Left ventricle myocardium inferior (tissue), 1 donor: Measurements from ENCODE around the gene EFEMP2. TPM values are rescaled to one million over a fixed set of nuclear protein-coding genes. Genes with fewer than 3 reads are reported as not detected.

ENCODE experiments used
- DNase-seq: peaks from one replicate; pipeline ENCODE4 v3.0.0-alpha.2; 2020
- H3K27ac ChIP-seq: fragments of 200-600 bp; replicated peaks from 2 replicates; pipeline ENCODE4 v1.8.0; 2021
- H3K27me3 ChIP-seq: fragments of 200-600 bp; 2 replicates; pipeline ENCODE4 v1.8.0; 2021; ENCODE audit warnings: low read depth
- H3K36me3 ChIP-seq: fragments of 200-600 bp; 2 replicates; pipeline ENCODE4 v1.8.0; 2021
- H3K4me1 ChIP-seq: fragments of 200-600 bp; 2 replicates; pipeline ENCODE4 v1.8.0; 2021
- H3K4me3 ChIP-seq: fragments of 200-600 bp; 2 replicates; pipeline ENCODE4 v1.8.0; 2021; ENCODE audit warnings: mild to moderate bottlenecking, moderate library complexity
- H3K9me3 ChIP-seq: fragments of 200-600 bp; replicated peaks from 2 replicates; pipeline ENCODE4 v1.8.0; 2021
- CTCF ChIP-seq: fragments of 200-600 bp; IDR thresholded peaks from 2 replicates; pipeline ENCODE4 v1.8.0; 2021; ENCODE audit warnings: antibody characterized with exemption, mild to moderate bottlenecking, borderline replicate concordance
- intact Hi-C: fragments of 100-400 bp; cut with micrococcal nuclease; formaldehyde crosslinking; loops from one replicate; pipeline ENCODE4 v1.11.0; 2022
- total RNA-seq: library from RNA; stranded (reverse); fragmentation: NEBNext Ultra II Directional; extraction: Animal tissue kit (Norgen Biotek cat#: 25700); gene quantifications from one replicate; pipeline ENCODE4 v1.2.1, GENCODE V29; 2021
- donor health status: DM: no; HTN: yes; CAD: no; lungs with severe emphysema.

EFEMP2 gene
- total RNA-seq, 1 donor from 2014 or later, result 85.1 TPM

GRCh38 chr11:65863889-65864705 lies 8.5 kb downstream of the EFEMP2 start:
- DNase-seq, result peak; percentile 13
- Histone ChIP-seq H3K27ac (no peak overlapping the region), H3K4me1 (peaks cover 56% of the 10 kb centered on the region), H3K9me3 (no peaks in the 10 kb centered on the region), H3K36me3 (peaks cover 74% of the 10 kb centered on the region), H3K27me3 (no peaks in the 10 kb centered on the region), H3K4me3 (no peak overlapping the region)
- no peak for TF ChIP-seq CTCF
- intact Hi-C loops, result no loop called here

- peaks cover 63% of the 10 kb centered on the region for H3K4me1 ChIP-seq
These were observed 9.4 kb downstream of the EFEMP2 start for GRCh38 chr11:65862941-65863888.

GRCh38 chr11:65862191-65862735 lies 10.3 kb downstream of the EFEMP2 start:
- Histone ChIP-seq H3K9me3 (no peaks in the 10 kb centered on the region), H3K27me3 (no peaks in the 10 kb centered on the region), H3K4me3 (peak overlapping the region; percentile 80), H3K27ac (peak overlapping the region; percentile 97), H3K4me1 (peaks cover 62% of the 10 kb centered on the region), H3K36me3 (peaks cover 60% of the 10 kb centered on the region)
- no peak for DNase-seq
- no peak for TF ChIP-seq CTCF
- intact Hi-C loops, result no loop called here

More at GRCh38 chr11:65862941-65863888, 9.4 kb downstream of the EFEMP2 start:
- DNase-seq, result no peak
- peaks cover 69% of the 10 kb centered on the region for H3K36me3 ChIP-seq
- no peak overlapping the region for H3K27ac ChIP-seq
- no peak overlapping the region for H3K4me3 ChIP-seq
- TF ChIP-seq CTCF, result no peak
- intact Hi-C loops, result no loop called here
- no peaks in the 10 kb centered on the region for H3K9me3 ChIP-seq
- no peaks in the 10 kb centered on the region for H3K27me3 ChIP-seq

GRCh38 chr11:65861533-65862183 lies 10.9 kb downstream of the EFEMP2 start:
- intact Hi-C loops, result no loop called here
- no peaks in the 10 kb centered on the region for H3K27me3 ChIP-seq
- TF ChIP-seq CTCF, result no peak
- no peak for DNase-seq
- H3K9me3 ChIP-seq, result no peaks in the 10 kb centered on the region
- H3K27ac ChIP-seq, result peak overlapping the region; percentile 97
- peaks cover 54% of the 10 kb centered on the region for H3K36me3 ChIP-seq
- H3K4me1 ChIP-seq, result peaks cover 67% of the 10 kb centered on the region
- peak overlapping the region; percentile 80 for H3K4me3 ChIP-seq

GRCh38 chr11:65861165-65861505 lies 11.5 kb downstream of the EFEMP2 start:
- intact Hi-C loops, result no loop called here
- peak overlapping the region; percentile 97 for H3K27ac ChIP-seq
- H3K4me1 ChIP-seq, result peaks cover 72% of the 10 kb centered on the region
- no peaks in the 10 kb centered on the region for H3K9me3 ChIP-seq
- no peaks in the 10 kb centered on the region for H3K27me3 ChIP-seq
- peak overlapping the region; percentile 80 for H3K4me3 ChIP-seq
- peaks cover 51% of the 10 kb centered on the region for H3K36me3 ChIP-seq
- TF ChIP-seq CTCF, result no peak
- no peak for DNase-seq
